ENCODE measurements around the gene IGDCC3. TPM values are rescaled to one million over a fixed set of nuclear protein-coding genes. Genes with fewer than 3 reads are reported as not detected.

The IGDCC3 gene
- polyA plus RNA-seq (2014; cell fraction: cytosol; rRNA removed) = 12.8 and 19.9 TPM in 2 replicates
- polyA plus RNA-seq (2014; cell fraction: nucleus; rRNA removed) = 20.2 and 27.7 TPM in 2 replicates

DNA sequence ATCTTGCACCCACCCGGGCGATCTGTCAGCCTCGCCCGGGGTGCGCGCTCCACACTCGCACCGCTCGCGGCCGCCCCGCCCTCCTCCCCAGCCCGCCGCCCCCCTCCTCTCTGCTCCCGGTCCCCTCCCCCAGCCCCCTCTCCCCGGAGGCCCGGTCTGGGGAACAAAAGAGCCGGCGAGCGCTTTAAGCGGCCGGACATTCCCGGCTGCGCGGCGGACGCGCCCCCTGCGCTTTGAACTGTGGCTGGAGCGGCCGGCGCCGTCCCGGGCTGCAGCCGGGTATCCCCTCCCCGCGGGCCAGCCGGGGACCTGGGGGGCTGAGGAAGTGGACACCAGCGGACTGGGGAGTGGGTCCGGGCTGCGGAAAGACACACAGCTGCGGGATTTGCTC lies at the start of gene IGDCC3:
Gene IGDCC3 (minus strand): TSS at position 27 of the 391 bp plus-strand sequence. CDS start 214 bp downstream, outside the sequence.
- DNase-seq (ENCODE audit: low spot score) = peak; percentile 65

DNA sequence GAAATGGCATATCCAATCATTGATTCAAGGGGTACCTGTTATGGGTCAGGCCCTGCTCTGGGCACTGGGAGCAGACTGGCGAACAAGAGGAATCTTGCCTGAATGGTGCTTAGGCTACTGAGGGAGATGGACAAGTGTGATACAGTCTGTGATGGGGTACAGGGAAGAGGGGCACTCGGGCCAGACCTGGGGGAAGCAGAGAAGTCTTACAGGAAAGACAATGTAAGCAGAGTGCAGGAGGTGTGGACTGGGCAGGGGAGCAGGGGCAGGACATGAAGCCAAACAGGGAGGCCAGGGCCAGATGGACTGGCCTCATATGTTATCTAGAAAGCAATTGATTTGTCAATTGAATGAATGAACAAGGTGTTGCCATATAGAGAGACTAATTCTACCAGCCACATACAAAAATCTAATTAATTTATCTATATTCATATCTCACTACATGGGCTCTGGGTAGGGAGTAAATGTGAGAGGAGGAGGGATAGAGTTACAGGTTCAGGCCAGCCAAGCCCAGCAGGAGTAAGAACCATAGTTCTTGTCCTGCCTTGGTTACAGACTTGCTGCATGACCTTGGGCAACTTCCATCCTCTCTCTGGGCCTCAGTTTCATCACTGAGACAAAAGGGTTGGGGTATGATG lies 48.5 kb upstream of the IGDCC3 start:
- peak; percentile 32 for DNase-seq (ENCODE audit: low spot score)

DNA sequence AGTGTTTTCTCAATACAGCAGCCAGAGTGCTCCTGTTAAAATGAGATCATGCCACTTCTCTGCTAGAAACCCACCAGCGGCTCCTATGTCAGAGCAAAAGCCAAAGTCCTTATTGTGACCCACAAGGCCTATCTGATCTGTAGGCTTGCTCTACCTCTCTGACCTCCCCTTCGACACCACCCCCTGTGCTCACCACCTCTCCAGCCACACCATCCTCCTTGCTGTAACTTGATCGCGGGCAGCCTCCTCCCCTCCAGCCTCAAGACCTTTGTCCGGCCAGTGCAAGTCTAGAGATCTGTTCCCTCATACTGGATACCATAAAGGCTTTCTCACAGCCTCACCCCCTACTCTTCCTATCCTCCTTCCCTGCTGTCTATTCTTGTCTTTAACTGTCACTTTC lies 46.9 kb upstream of the IGDCC3 start:
- no peak for DNase-seq (ENCODE audit: low spot score)

DNA sequence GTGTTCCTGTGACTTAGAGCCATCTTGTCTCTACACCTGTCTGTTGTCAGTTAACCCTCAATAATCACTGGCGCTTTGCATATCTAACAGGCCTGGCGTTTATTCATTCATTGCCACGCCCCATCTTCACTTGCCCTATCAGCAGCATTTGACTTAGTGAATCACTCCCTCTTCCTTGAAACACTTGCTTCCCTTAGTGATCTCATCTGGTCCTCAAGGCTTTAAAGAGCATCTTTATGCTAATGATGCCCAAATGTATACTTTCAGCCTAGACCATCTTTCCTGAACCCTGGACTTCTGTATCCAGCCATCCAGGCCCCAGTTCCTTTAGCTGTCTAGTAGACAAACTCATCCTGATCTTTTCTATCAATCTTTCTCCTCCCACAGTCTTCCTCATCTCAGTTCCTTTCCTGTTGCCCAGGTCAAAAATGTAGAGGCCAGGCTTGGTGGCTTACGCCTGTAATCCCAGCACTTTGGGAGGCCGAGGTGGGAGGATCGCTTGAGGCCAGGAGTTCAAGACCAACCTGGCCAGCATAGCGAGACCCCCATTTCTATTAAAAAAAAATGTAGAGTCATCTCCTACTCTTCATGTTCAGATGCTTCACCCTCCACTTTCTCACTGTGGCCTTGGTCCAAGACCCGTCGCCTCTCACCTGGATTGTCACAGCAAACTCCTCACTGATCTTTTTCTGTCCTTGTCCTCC lies 46.3 kb upstream of the IGDCC3 start:
- DNase-seq (ENCODE audit: low spot score) = no peak

DNA sequence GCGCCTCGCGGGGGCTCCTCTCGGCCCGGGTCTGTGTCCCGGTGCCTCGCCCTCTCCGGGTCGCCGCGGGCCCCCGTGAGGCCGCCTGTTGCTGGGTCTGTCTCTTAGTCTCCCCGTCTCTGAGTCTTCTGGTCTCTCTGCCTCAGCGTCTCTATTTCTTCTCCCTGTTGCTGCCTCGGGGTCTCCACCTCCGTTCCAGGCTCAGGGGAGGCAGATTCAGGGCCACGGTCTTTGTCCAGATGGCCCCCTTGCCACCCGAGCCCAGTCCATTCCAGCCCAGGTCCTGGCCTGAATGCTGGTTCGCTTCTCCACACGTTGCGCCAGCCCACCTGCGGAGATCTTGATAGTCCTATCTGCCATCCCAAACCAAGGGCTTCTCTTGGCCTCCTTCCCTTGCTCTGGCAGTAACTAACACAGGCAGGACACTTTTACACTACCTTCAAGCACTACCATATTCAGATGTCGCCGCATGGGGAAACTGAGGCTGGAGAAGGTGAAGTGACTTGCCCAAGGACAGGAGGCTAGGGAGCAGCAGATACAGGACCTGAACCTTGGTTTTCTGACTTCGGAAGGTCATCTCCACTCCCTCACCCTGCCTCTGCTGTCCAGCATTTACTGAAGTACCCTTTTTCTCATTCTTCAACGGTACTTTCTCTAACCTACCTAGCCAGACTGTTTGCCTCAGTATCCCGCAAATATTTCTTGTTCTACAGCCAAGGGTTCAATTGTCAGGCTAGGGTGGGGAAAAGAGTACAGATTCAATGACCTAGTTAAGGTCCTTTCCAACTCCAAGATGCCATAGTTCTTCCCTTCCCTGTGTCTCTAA lies 45.6 kb upstream of the IGDCC3 start:
- no peak for DNase-seq (ENCODE audit: low spot score)

DNA sequence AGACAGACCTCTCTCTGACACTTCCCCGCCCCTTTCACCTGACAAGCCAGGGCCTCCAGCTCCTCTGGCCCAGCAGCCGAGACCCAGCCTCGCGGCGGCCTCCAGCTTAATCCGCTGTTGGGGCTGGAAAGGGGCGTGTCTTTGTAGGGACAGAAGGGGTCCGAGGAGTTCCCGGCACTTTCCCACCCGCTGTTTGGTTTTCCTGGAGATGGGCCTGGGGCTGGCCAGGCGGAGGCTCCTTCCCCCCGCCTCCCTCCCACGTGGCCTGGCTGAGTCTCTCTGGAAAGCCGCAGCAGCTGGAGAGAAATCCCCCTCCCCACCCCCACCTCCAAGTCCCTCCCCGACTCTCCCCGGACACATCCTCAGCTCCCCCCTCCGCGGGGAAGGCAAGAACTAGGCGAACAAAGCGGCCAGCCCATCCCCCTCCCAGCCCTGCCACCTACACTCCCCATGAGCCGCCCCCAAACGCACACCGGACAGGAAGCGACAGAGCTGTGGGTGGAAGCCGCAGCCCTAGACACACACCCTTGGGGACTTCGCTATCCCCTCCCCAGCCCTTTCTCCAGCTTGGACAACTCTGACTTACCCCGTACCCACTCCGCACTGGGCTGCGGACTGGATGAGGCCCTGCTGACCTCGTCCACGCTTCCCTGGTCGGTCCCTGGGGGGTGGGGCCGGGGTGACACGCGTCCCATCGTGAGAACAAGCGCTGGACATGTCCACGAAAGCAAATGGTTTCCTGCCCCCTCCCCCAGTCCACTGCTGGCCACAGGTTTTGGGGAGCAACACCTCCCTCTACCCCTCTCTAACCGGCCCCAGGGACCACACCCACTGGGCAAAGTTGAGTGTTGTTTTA lies 43.8 kb upstream of the IGDCC3 start:
- peak; percentile 71 for DNase-seq (ENCODE audit: low spot score)

DNA sequence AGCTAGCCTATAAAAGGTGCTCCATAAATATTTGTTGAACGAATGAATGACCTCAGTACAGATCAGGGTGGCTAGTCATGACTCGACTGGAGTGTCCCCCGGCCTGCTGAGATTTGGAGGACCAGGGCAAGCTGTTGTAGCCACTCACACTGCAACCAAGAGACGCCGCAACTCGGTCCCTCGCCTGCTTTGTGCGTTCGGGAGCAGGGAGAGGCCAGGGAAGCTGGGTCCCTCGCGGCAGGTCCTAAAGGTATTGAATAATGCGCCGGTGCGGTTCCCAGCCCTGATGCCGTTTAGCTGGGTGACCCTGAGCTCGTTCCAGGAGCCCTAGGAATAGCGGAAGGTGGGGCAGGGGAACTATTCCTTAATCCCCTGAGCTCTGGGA lies 43.2 kb upstream of the IGDCC3 start:
- no peak for DNase-seq (ENCODE audit: low spot score)

DNA sequence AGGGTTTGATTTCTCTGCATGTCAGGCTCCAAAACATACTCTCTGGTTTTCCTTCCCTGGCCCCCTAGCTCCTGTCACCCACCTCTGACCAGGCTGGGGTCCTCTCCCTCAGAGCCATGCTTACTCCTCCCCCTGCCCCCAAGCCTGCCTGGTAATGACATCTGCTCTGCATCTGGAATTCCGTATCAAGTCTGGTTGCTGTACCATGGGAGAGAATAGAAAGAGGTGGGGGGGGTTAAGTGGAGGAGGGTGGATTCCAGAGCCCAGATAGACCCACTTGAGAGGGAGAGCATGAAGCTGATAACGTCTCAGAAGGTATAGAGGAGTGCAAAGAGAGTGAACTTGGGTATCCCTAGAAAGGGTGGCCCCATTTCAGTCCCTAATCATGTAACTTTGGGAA lies 40.8 kb upstream of the IGDCC3 start:
- no peak for DNase-seq (ENCODE audit: low spot score)

DNA sequence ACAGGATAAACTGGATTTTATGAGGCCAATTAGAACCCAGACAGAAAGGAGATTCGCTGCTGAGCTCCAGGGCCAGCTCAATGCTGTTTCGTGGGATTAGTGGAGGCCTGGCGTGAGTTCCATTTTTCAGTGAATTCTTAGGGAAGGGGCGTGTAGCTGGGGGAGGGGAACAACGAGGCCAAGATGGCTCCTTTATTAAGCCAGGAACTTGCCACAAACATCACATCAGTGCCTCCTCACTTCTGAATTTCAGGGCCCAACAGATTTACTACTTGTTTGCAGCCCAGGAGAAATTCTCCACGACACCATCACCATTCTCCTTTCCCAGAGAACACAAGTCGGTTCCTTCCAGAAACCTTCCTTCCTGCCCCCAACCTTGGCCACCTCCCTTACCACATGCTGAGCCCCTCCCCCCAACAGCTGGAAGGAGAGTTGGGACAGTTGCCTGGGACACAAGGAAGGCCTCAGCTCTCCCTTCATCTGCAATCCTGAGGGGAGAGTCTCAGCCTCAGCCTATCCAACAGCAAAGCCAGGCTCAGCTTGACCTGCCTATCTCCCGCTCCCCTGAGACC lies 39.1 kb upstream of the IGDCC3 start:
- DNase-seq (ENCODE audit: low spot score) = no peak

DNA sequence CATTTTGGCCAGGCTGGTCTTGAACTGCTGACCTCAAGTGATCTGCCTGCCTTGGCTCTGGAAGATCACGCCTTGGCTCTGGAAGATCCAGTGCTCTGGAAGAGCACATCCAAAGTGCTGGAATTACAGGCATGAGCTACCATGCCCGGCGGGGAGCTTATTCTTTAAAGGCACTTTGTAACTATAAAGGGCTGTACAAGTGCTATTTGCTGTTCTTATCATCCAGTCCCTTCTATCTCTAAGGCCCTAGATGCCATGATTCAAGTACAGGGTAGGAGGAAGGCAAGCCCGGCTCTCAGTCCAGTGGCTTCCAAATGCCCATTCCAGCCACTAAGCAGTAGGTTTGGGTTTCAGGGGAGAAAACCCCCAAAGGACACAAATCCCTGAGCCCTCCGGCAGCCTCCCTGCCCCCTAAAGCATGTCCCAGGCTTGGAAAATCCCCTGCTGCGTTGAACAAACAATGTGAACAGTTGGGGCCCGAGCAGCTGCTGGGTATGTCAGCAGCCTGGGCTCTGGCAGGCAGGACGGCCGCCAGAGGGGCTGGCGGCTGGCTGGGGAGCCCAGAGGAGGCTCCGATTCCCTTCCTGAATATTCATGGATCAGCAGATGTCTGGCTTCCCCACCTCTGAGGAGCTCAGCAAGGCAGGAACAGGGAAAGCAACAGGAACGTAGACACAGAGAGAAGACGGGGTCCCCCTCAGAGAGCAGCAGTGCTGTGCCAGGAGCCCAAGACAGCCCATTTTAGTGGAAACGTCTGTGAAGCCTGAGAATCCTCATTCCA lies 37.2 kb upstream of the IGDCC3 start:
- no peak for DNase-seq (ENCODE audit: low spot score)

DNA sequence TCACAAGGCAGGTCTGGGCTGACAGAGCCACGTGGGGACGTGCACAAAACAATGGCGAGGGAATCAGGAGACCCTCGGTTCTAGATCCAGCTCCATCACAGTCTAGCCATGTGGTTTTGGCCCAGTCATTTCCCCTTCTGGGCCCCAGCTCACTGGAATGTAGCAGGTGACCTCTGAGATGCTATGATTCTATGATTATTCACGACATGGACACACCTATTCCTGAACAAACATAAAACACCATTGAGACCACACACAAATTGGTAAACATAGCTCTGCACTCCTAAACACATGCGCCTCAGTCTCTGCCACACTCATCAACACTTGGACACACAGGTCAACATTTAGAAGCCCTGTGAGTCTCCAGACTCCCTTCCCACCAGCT lies 36.0 kb upstream of the IGDCC3 start:
- DNase-seq (ENCODE audit: low spot score) = no peak

DNA sequence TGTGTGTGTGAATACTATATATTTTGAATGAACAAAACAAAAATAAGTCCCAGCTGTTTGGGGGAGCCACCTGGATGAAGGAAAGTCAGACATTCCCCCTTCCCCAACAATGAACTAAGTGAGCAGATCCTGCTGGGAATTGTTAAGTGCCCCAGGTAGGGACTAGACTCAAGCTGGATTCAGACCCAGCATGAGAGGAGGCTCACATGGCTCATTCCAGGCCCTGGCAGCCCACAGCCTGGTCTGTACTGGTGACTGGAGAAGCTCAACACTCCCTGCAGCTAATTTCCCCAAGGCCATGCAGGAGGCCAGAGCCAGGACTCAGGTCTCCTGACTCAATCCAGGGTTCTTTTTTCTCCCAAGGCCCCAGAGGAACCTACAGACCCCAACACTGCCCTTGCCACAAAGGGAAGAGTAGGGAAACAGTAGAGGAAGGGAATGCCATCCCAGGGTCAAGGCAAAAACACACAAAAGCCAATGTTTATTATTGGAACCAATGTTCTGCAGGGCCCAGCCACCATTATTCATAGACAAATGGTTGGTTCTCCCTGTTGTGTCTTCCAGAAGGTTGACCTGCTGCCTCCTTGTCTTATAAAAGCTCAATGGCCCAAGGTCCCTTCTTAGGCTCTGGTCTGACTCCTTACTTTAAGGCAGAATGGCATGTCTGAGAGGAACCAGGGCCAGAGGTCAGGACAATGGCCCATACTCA lies 35.4 kb upstream of the IGDCC3 start:
- DNase-seq (ENCODE audit: low spot score) = no peak

DNA sequence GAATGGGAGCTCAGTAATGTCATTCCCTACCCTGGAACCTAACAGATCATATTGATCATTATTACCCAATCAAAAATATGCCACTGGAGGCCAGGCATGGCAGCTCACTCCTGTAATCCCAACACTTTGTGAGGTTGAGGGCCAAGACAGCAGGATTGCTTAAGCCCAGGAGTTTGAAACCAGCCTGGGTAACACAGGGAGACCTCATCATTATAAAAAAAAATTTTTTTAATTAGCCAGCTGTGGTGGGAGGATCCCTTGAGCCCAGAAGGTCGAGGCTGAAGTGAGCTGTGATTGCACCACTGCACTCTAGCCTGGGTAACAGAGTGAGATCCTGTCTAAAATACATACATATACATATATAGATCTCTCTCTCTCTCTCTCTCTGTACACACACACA lies 34.8 kb upstream of the IGDCC3 start:
- DNase-seq (ENCODE audit: low spot score) = no peak

DNA sequence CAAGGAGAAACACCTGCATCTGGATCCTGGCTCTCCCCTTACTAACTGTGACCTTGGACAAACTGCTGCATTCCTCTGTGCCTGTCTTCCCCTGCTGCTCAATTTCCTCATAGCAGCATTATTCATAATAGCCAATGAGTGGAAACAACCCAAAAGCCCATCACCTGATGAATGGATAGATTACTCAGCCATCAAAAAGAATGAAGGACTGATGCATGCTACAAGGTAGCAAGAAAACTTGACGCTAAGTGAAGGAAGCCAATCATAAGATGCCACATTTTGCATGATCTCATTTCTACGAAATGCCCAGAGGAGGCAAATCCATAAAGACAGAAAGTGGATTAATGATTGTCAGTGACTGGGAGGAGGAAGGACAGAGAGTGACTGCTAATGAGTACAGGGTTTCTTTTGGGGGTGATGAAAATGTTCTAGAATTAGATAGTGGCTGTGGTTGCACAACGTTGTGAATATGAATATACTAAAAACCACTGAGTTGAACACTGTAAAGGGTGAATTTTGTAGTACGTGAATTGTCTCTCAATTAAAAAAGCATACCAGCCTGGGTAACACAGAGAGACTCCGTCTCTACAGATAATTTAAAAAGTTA lies 33.8 kb upstream of the IGDCC3 start:
- DNase-seq (ENCODE audit: low spot score) = no peak

DNA sequence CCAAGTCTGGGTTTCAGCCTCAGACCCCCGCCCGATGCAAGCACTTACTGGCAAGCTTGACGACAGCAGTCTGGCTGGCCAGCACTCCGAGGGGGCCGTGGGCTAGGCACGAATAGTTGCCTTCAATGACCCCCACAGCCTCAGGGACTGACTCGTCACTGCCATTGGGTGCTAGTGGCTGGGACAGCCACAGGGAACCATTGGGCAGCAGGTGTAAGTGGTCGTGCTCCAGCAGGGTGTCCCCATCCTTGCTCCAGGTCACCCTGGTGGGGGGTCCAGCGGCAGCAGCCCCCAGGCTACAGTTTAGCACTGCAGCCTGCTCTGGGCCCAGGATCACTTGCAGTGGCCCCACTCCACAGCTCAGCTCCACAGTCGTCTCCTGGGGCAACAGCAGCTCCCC lies 33.2 kb upstream of the IGDCC3 start:
- DNase-seq (ENCODE audit: low spot score) = no peak

DNA sequence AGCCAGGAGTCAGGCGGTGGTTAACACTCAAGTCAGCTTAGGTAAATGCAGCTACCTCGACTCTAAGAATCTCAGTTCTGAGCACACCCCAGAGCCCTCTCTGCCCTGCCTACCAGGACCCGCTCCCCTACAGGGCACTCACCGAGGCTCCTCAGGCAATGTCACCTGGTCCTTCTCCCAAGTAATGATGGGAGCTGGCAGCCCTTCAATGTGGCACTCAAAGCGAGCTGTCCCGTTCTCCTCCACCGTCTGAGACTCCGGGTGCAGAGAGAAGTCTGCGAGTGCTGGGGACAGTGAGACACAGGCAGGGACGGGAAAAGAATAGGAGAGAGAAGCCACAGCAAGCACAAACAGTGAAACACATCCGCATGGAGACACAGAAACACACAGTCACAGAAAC lies 32.2 kb upstream of the IGDCC3 start:
- DNase-seq (ENCODE audit: low spot score) = no peak

DNA sequence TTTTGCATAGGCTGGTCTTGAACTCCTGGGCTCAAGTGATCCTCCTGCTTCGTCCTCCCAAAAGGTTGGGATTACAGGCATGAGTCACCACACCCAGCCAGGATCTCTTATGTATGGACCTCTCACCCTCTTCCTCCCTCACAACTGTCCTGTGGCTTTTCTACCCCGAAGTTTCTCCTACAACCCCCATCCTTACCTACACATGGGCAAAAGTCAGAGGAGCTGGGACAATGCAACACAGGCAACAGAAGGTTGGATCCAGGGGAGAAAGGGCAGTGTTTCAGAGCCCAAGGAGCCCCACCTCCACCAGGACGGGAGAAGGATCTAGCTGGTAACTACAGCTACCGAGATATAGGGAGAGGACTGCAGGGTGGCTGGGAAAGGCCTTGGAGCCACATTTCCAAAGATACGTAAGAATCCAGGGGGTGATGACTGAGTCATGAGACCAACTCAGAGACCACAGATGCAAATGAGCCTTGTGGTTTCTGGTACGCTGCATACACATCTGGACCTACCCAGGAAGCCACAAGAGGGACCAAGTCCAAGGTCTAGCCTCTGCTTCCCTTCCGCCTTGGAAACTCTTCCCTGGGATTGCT lies 31.3 kb upstream of the IGDCC3 start:
- no peak for DNase-seq (ENCODE audit: low spot score)

DNA sequence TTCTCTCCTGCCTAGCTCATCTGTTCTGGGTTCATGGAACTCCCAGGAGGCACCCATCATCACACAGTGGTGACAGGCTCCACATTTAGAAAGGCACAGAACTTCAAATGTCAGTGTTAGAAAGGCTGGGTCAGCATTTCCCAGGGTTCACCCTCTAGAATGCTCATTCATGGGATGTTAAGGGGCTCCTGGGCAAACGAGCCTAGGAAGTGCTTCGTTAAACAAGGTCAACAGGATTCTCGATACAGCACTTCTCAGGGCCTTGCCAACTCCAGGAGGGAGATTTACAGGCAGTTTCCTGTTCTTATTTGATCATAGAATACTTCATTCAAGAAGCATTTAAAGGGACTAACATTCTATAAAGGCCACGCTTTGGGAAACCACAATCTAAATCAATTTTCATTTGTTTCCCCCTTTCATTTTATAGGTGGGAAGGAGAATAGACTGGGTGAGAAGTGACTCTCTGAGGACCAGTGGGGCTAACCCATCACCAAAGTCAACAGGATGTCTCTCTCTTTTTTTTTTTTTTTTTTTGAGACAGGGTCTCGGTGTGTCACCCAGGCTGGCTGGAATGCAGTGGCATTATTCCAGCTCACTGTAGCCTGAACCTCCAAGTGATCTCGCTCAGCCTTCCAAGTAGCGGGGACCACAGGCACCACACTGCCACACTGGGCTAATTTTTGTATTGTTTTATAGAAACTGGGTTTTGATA lies 30.7 kb upstream of the IGDCC3 start:
- no peak for DNase-seq (ENCODE audit: low spot score)
